ENCODE results near the gene MBNL2.
A peak's percentile ranks its signal among the peaks of the same experiment; 100 is the strongest.

MBNL2 gene

GRCh38 chr13:97317933-97318332 lies 95.8 kb downstream of the MBNL2 start:
- FAIRE-seq: no peak
- DNase-seq (ENCODE audit: insufficient read length, low spot score): no peak

GRCh38 chr13:97318532-97318931 lies 96.4 kb downstream of the MBNL2 start:
- DNase-seq (ENCODE audit: insufficient read length, low spot score): no peak

DNA sequence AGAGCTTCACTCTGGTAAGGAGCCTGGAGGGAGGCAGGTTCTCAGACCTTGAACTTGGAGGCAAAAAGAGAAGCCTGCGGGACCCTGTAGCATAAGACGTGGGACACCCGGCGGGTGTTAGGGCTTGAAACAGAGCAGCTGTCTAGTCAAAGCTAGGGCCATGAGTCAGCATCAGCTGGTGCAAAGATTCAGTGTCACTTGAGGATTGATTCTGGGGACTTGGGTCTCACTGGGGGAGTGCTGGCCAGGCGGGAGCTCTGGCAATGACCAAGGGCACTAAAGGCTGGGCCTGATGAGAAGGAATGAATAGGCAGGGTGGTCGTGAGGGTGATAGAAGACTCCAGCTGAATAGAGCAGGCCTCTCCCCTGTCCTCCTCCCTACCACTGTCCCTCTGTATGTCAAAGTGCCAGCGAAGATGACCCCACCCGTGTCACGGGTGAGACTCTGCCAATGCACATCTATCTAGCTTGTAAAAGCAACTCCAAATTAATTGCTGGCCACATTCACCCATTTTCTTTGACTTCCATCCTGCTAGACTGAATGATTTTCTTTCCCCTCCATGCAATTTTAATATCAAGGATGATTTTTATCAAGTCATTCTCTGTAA lies 97.1 kb downstream of the MBNL2 start:
- FAIRE-seq (no peak), DNase-seq (ENCODE audit: insufficient read length, low spot score) (no peak)

More at GRCh38 chr13:97318532-97318931, 96.4 kb downstream of the MBNL2 start:
- no peak for FAIRE-seq

DNA sequence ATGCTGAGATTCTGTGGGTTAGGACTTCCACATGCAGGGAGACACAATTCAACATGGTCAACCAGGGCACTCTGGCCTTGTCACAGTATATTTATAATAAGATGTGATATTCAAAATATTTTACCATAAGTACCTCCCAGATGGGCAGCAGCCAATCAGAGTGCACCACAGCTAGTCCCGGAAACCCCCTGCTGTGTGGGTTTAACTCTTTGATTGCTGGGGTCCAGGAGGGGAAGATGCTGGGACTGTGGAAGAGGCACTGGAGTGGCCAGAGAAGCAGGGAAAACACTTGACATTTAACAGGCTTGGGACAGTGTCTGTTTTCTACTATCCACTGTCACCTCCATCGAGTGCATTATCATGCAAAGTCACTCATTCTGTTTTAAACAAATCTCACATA lies 99.0 kb downstream of the MBNL2 start:
- FAIRE-seq (no peak), DNase-seq (ENCODE audit: insufficient read length, low spot score) (no peak)

GRCh38 chr13:97321616-97322321 lies 99.6 kb downstream of the MBNL2 start:
- DNase-seq (ENCODE audit: insufficient read length, low spot score) (no peak), FAIRE-seq (no peak)

DNA sequence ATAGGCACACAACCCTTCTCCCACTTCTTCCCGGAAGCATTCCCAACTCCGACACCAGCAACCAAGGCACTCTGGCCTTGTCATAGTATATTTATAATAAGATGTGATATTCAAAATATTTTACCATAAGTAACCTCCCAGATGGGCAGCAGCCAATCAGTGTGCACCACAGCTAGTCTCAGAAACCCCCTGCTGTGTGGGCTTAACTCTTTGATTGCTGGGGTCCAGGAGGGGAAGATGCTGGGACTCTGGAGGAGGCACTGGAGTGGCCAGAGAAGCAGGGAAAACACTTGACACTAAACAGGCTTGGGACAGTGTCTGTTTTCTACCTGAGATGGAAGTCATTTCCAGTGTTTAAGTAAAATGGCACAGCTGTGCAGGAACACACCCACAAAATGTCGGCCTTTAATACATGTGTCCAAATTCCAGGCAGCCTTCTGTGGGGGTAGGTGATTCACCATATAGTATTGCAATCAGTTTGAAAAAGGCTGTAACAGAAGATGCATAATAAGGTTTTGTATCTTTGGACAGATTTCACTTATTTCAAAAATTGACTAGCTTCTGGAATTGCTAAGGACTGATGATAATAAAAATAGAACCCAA lies 100.7 kb downstream of the MBNL2 start:
- no peak for DNase-seq (ENCODE audit: insufficient read length, low spot score)
- no peak for FAIRE-seq

DNA sequence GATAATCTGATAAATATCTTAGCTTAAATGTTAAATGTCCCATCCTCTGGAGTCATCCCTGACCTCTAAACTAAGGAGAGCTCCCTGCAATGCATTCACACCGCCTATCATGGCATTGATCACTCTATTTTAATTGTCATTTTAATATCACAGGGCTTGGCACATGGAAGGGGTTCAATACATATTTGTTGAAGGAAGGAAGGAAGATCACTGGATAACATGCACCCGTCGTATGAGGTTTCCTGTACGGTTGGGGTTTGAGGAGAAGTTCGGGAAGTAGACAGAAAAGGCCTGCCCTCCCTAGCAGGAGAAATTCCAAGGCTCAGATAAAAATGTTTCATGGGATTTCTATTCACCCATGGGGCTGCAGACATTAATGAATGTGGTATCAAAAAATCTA lies 102.0 kb downstream of the MBNL2 start:
- DNase-seq (ENCODE audit: insufficient read length, low spot score): no peak
- FAIRE-seq: no peak

DNA sequence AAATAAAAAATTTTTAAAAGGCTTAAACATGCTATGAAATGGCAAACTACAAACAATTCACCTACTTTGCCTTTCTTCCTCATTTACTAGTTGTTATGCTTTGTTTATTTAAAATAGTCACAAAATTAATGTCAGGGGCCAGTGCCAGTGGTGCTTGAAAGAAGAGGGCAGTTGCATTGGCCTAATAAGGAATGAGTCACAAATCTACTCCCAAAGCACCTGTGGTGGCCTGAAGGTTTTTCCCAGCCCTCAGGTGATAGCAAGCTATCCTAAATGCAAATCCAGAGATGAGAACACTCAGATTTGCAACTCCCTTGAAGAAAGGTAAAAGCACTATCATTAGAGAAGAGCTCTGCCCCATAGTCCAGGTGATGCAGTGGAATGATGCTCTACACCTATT lies 103.6 kb downstream of the MBNL2 start:
- FAIRE-seq (no peak), DNase-seq (ENCODE audit: insufficient read length, low spot score) (no peak)

DNA sequence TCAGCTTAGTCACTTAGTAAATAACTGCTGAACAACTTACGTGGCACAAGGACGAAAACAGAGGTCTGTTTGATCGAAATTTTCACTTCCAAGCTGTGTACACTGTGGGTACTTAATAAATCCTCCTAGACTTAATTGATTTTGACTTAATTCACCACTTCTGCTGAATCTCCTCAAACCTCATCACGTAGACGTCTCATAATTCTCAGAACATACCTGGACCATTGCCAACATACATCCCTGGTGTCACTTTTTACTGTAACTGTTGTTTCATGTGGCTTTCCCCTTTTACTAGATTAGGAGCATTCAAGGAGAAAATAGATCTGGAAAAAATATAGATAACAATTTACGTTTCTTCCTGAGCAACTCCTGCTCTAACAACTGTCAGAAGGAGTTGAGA lies 105.0 kb downstream of the MBNL2 start:
- no peak for DNase-seq (ENCODE audit: insufficient read length, low spot score)
- FAIRE-seq: no peak

DNA sequence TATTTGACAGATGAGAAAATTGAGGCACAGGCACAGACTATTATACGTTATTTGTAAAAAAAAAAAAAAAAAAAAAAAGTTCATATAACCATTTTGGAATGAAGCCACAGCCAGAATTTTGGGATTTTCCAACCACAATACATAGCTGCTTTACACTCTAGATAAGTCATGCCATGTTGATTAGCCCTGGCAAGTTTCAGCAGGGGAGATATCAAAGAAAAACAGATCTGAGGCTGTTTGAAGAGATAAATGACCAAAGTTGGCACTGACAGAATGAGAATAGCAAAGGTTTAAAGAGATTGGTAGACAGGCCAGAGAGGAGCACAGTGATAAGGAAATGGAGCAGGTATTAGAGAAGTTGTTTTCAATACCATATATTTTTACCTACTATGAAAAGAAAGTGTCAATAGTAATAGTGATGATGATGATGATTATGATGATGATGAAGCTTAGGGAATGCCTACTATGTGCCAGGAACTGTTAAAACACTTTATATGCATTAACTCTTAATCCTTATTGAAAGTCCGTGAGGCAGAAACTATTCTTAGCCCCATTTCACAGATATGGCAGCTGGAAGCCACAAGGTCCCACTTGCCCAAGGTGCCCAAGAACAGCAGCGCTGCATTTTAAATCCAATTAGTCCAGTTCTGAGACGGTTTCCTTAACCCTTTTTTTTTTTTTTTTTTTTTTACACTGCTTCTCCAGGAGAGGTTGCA lies 105.5 kb downstream of the MBNL2 start:
- FAIRE-seq (no peak), DNase-seq (ENCODE audit: insufficient read length, low spot score) (no peak)

DNA sequence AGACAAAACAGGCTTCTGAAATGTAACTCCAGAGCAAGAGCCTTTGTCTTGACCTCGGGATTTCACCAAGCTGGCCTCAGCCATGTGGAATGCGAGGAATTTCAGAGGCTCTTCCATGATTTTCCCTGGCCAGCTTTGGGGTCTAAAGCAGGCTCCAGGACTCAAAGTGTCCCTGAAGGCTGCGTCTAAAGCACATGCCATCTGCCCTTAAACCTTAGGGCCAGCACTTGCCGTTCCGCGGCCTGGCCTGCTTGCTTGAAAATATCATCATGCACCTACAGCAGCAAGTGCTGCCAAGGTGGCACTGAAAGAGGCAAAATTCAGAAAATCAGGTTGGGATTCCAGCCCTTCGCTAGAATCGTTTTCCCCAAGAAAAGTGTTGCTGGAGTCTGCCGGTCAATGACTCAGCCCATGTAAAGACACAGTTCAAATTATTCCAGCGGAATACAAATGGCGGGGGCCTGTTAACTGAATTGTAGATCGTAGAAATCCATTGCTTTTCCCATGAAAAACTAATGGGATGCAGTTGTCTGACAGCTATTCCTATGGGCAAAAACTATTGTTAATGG lies 106.2 kb downstream of the MBNL2 start:
- DNase-seq (ENCODE audit: insufficient read length, low spot score): peak; percentile 37
- no peak for FAIRE-seq

DNA sequence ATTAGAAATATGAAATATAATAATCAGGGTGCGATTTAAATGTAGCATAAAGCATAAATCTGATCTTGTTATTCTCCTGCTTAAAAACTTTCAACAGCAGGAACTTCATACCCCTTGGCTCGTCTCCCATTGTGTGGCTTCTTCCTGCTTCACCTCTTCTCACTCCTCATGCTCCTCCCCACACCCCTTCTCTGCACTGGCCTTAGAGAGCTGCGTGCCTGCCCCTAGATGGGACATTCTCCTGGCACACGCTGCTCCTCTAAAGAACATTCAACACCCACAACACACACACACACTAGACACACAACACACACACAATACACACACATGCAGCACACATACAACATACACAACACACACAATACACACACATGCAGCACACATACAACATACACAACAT lies 107.2 kb downstream of the MBNL2 start:
- no peak for DNase-seq (ENCODE audit: insufficient read length, low spot score)
- peak; percentile 33 for FAIRE-seq

- DNase-seq (ENCODE audit: insufficient read length, low spot score) (no peak), FAIRE-seq (no peak)
Observed at GRCh38 chr13:97330448-97330847, 108.3 kb downstream of the MBNL2 start.

- FAIRE-seq: no peak
- no peak for DNase-seq (ENCODE audit: insufficient read length, low spot score)
Observed at GRCh38 chr13:97332742-97333141, 110.6 kb downstream of the MBNL2 start.

- FAIRE-seq (no peak), DNase-seq (ENCODE audit: insufficient read length, low spot score) (no peak)
Observed at GRCh38 chr13:97333983-97334382, 111.8 kb downstream of the MBNL2 start.

DNA sequence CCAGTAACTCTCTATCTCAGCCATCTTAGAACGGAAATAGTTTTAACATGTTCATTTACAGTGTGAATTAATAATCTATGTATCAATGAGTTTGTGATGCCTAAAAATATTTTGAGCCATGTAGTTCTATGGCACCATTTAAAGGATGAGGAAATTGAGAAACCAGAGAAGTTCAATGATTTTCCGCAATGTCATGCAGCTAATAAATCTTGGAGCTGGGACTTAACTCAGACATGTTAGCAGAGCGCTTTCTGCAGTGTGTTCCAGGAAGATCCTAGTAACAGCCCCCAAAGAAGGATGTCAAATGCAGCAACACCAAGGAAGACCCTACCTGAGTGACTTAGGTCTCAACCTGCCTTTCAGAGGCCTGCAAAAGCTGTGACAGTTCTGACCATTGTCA lies 112.6 kb downstream of the MBNL2 start:
- FAIRE-seq (no peak), DNase-seq (ENCODE audit: insufficient read length, low spot score) (no peak)

DNA sequence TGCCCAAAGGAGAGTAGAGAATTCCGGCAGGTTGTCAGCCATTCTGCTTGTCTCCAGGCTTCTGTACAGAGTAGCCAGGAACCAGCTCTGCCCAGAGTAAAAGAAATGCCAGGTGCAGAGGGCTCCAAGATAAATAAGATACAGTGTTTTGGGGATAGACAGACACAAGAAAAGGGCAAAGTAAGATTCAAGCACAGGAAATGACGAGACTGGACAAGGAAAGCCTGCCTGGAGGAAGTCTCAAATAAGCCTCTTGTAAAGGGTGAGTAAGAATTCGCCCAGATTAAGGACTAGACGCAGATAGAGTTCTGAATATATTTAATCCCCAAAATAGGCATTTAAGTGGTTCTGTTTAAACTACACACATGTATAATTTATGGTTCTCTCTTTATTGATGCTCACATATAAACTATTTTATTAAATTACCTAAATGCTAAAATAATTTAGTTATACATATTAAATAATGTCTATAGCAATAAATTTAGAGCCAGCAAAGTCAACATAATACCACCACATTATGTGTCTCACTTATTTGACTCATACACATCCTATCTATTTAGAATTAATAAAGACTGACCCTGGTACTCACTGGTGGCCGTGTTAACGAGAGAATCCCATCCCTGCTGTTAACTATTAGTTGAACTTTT lies 113.5 kb downstream of the MBNL2 start:
- DNase-seq (ENCODE audit: insufficient read length, low spot score): no peak
- no peak for FAIRE-seq

DNA sequence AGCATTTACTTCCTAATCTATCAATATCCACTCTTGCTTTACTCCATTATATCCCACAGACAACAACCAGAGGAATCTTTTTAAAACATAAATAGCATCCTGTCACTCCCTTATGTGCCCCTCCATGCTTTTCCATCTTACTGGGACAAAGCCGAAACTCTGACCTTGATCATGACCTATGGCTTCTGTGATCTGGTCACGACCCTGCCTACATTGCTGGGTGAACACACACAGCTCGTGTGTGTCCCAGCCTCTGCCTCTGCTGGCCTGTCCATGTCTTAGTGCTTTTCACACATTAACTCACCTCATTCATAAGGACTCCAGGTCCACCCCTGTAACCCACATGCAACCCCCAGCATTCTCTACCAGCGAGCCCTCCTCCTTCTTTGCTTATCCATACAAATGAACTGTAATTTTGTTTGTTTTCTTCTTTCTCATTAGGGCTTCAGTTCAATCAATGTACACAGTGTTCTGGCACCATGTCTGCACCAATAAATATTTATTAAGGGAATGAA lies 115.9 kb downstream of the MBNL2 start:
- no peak for DNase-seq (ENCODE audit: insufficient read length, low spot score)
- FAIRE-seq: no peak

- no peak for DNase-seq (ENCODE audit: insufficient read length, low spot score)
- no peak for FAIRE-seq
Observed at GRCh38 chr13:97338571-97338970, 116.4 kb downstream of the MBNL2 start.
